ENCODE data around the gene SH3TC1. TPM values are rescaled to one million over a fixed set of nuclear protein-coding genes. Genes with fewer than 3 reads are reported as not detected.

Gene SH3TC1
- total and polyA plus RNA-seq, 2 of the 13 experiments (the other 11 are each of a cell fraction or from before 2014, with no cell fraction given): 14.9 to 21.8 TPM

DNA sequence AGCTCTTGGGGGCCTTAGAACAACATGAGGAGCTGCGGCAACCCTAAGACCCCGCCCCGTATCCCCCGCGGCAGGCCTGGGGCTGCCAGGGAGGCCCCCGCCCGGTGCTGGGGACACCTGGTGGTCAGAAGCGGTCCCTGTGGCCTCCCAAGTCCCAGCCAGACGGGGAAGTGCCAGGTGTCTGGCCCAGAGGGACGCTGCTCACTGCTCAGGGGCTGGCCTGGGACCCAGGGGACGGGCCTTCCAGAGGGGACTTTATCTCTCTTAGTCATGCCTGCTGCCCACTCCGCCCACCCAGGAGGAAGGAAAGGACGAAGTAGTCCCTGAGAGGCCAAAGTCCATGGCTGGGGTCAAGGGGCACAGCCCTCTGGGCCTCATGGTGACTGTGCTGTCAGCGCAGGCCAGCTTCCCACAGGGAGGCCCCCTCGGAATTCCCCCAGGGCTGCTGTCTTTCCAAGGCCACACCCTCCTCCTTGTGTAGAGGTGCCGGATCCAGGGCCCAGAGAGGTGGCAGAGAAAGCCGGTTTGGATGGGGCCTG, 39.5 kb downstream of the SH3TC1 start (continued):
- TF ChIP-seq ZNF563 (CRISPR knock-in tag; IDR thresholded peaks at IDR 0.05) (no peak), ZNF709 (CRISPR knock-in tag; IDR thresholded peaks at IDR 0.05) (peak; percentile 51; the same call in 1 of the 2 replicates), SAP130 (CRISPR knock-in tag; IDR thresholded peaks at IDR 0.05; ENCODE audit: low read depth) (peak; percentile 55), SMAD1 (CRISPR knock-in tag; IDR thresholded peaks at IDR 0.05; ENCODE audit: borderline replicate concordance, low read depth) (peak; percentile 75; the same call in 1 of the 2 replicates), NCOA5 (CRISPR knock-in tag; IDR thresholded peaks at IDR 0.05) (no peak), ZNF788 (CRISPR knock-in tag; IDR thresholded peaks at IDR 0.05; ENCODE audit: borderline replicate concordance) (peak; percentile 32; the same call in 1 of the 2 replicates), KDM6A (CRISPR knock-in tag; IDR thresholded peaks at IDR 0.05; ENCODE audit: low read depth) (peak; percentile 53; the same call in 1 of the 2 replicates), ZNF274 (CRISPR knock-in tag; IDR thresholded peaks at IDR 0.05) (peak; percentile 36; the same call in 1 of the 2 replicates), HNF4G (IDR thresholded peaks at IDR 0.05; ENCODE audit: borderline replicate concordance, low read depth, low read length) (peak; percentile 95), HNF4G (CRISPR knock-in tag; IDR thresholded peaks at IDR 0.05; ENCODE audit: borderline replicate concordance, low read depth) (peak; percentile 89), ESRRA (CRISPR knock-in tag; IDR thresholded peaks at IDR 0.05; ENCODE audit: low read depth) (peak; percentile 89), CCAR2 (optimal IDR thresholded peaks at IDR 0.05; ENCODE audit: low read depth, low read length) (peak; percentile 58), THAP11 (CRISPR knock-in tag; IDR thresholded peaks at IDR 0.05) (peak; percentile 26; the same call in 1 of the 2 replicates), ZNF766 (CRISPR knock-in tag; IDR thresholded peaks at IDR 0.05; ENCODE audit: borderline replicate concordance) (no peak), NR2F1 (CRISPR knock-in tag; IDR thresholded peaks at IDR 0.05) (peak; percentile 93 to 98), SP2 (CRISPR knock-in tag; IDR thresholded peaks at IDR 0.05) (no peak)
- TF ChIP-seq, protein P1, sequence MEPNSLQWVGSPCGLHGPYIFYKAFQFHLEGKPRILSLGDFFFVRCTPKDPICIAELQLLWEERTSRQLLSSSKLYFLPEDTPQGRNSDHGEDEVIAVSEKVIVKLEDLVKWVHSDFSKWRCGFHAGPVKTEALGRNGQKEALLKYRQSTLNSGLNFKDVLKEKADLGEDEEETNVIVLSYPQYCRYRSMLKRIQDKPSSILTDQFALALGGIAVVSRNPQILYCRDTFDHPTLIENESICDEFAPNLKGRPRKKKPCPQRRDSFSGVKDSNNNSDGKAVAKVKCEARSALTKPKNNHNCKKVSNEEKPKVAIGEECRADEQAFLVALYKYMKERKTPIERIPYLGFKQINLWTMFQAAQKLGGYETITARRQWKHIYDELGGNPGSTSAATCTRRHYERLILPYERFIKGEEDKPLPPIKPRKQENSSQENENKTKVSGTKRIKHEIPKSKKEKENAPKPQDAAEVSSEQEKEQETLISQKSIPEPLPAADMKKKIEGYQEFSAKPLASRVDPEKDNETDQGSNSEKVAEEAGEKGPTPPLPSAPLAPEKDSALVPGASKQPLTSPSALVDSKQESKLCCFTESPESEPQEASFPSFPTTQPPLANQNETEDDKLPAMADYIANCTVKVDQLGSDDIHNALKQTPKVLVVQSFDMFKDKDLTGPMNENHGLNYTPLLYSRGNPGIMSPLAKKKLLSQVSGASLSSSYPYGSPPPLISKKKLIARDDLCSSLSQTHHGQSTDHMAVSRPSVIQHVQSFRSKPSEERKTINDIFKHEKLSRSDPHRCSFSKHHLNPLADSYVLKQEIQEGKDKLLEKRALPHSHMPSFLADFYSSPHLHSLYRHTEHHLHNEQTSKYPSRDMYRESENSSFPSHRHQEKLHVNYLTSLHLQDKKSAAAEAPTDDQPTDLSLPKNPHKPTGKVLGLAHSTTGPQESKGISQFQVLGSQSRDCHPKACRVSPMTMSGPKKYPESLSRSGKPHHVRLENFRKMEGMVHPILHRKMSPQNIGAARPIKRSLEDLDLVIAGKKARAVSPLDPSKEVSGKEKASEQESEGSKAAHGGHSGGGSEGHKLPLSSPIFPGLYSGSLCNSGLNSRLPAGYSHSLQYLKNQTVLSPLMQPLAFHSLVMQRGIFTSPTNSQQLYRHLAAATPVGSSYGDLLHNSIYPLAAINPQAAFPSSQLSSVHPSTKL (CRISPR knock-in tag; IDR thresholded peaks at IDR 0.05): peak; percentile 59
- TF ChIP-seq, protein P2, sequence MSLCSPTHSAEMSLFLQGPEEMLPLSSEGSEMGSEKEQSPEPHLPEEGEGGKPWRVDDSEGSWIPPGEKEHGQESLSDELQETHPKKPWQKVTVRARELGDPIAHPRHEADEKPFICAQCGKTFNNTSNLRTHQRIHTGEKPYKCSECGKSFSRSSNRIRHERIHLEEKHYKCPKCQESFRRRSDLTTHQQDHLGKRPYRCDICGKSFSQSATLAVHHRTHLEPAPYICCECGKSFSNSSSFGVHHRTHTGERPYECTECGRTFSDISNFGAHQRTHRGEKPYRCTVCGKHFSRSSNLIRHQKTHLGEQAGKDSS (CRISPR knock-in tag; IDR thresholded peaks at IDR 0.05; ENCODE audit: borderline replicate concordance, low read depth): 0 out of 2 replicates have a peak, but pooled peaks have one; percentile 33
- TF ChIP-seq, protein P3, sequence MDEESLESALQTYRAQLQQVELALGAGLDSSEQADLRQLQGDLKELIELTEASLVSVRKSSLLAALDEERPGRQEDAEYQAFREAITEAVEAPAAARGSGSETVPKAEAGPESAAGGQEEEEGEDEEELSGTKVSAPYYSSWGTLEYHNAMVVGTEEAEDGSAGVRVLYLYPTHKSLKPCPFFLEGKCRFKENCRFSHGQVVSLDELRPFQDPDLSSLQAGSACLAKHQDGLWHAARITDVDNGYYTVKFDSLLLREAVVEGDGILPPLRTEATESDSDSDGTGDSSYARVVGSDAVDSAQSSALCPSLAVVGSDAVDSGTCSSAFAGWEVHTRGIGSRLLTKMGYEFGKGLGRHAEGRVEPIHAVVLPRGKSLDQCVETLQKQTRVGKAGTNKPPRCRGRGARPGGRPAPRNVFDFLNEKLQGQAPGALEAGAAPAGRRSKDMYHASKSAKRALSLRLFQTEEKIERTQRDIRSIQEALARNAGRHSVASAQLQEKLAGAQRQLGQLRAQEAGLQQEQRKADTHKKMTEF (CRISPR knock-in tag; IDR thresholded peaks at IDR 0.05): 0 out of 2 replicates have a peak, but pooled peaks have one; percentile 28
- TF ChIP-seq, protein P4, sequence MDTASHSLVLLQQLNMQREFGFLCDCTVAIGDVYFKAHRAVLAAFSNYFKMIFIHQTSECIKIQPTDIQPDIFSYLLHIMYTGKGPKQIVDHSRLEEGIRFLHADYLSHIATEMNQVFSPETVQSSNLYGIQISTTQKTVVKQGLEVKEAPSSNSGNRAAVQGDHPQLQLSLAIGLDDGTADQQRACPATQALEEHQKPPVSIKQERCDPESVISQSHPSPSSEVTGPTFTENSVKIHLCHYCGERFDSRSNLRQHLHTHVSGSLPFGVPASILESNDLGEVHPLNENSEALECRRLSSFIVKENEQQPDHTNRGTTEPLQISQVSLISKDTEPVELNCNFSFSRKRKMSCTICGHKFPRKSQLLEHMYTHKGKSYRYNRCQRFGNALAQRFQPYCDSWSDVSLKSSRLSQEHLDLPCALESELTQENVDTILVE (CRISPR knock-in tag; IDR thresholded peaks at IDR 0.05): no peak
- TF ChIP-seq, protein P5, sequence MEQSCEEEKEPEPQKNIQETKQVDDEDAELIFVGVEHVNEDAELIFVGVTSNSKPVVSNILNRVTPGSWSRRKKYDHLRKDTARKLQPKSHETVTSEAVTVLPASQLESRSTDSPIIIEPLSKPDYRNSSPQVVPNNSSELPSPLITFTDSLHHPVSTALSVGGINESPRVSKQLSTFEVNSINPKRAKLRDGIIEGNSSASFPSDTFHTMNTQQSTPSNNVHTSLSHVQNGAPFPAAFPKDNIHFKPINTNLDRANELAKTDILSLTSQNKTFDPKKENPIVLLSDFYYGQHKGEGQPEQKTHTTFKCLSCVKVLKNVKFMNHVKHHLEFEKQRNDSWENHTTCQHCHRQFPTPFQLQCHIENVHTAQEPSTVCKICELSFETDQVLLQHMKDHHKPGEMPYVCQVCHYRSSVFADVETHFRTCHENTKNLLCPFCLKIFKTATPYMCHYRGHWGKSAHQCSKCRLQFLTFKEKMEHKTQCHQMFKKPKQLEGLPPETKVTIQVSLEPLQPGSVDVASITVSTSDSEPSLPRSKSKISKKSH (CRISPR knock-in tag; IDR thresholded peaks at IDR 0.05; ENCODE audit: borderline replicate concordance): no peak; the same call in 1 of the 2 replicates

All from HepG2 (cell line).